ENCODE measurements around the gene FBXW8.

FBXW8 gene

DNA sequence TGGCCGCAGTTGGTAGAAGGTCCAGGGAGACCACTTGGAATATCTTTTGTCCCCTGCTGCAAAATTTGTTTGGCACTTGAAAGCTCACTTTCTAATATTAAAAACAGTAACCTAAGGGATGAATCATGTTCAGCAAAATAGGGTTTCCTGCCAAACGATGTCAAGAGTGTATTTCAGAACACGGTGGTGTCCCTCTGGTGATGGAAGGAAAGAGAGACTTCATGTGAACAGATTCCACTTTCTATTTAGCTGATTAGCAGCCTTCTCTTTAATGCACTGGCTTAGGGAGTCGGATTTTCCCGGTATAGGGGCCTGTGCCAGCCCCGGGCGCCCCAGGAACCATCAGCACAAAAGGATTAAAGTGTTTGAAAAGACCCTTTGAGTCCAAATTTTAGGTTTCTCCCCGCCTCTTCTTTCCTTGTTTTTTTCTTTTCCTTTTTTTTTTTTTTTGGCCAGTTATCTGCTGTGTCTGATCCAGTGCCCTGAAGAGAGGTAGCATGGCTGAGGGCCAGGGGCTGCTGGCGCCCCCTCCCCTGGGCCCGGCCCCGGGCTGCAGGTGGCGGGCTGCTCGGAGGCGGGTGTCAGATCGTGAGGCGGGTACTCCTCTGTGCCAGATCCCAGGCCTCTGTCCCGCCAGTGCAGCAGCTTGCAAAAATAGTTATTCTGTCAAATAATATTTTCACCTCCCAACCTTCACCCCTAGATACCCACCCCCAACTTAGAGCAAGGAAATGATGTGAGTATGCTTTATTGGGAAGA lies 100.1 kb downstream of the FBXW8 start (continued):
- TF ChIP-seq, protein P1, sequence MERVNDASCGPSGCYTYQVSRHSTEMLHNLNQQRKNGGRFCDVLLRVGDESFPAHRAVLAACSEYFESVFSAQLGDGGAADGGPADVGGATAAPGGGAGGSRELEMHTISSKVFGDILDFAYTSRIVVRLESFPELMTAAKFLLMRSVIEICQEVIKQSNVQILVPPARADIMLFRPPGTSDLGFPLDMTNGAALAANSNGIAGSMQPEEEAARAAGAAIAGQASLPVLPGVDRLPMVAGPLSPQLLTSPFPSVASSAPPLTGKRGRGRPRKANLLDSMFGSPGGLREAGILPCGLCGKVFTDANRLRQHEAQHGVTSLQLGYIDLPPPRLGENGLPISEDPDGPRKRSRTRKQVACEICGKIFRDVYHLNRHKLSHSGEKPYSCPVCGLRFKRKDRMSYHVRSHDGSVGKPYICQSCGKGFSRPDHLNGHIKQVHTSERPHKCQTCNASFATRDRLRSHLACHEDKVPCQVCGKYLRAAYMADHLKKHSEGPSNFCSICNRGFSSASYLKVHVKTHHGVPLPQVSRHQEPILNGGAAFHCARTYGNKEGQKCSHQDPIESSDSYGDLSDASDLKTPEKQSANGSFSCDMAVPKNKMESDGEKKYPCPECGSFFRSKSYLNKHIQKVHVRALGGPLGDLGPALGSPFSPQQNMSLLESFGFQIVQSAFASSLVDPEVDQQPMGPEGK (CRISPR knock-in tag; IDR thresholded peaks at IDR 0.05; ENCODE audit: borderline replicate concordance), result no peak
- TF ChIP-seq ZC3H10 (CRISPR knock-in tag; IDR thresholded peaks at IDR 0.05), result no peak
- TF ChIP-seq PPARA (CRISPR knock-in tag; IDR thresholded peaks at IDR 0.05; ENCODE audit: borderline replicate concordance), result no peak
- no peak for TF ChIP-seq ZFP30 (CRISPR knock-in tag; IDR thresholded peaks at IDR 0.05)
- no peak for TF ChIP-seq ZFP3 (CRISPR knock-in tag; IDR thresholded peaks at IDR 0.05)

- no peak for TF ChIP-seq TOX (CRISPR knock-in tag; IDR thresholded peaks at IDR 0.05; ENCODE audit: borderline replicate concordance)
- TF ChIP-seq ISL1 (CRISPR knock-in tag; IDR thresholded peaks at IDR 0.05), result peak; percentile 22
- ATAC-seq, result no peak
Measured at GRCh38 chr12:117011988-117012805, 101.4 kb downstream of the FBXW8 start.

- no peak for TF ChIP-seq ARNTL (CRISPR knock-in tag; IDR thresholded peaks at IDR 0.05; ENCODE audit: borderline replicate concordance, low read depth)
- ATAC-seq, result no peak
Measured at GRCh38 chr12:117013726-117014125, 103.0 kb downstream of the FBXW8 start.

DNA sequence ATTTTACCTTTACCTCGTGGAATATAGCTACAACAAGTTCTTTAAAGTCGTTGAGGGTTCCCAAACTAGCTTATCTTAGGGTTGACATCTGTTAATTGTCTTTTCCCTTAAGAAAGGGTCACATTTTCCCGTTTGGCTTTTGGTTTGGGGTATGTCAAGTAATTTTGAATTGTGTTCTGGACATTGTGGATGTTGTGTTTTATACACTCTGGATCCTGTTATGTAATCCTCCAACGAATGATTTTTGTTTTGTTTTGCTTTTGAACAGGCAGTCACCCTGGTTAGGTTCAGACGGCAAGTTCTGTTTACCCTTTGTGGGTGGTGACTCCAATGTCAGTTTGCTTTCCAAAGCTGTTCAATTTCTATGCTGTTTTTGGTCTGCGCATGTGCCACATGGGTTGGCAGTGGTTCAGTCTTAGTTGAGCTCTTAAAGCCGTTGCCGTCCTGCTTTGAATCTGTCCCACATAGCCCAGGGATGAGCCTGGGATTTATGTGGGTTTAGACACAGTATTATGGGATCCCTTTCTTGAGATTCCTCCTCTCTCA lies 103.7 kb downstream of the FBXW8 start:
- no peak for TF ChIP-seq PPARA (CRISPR knock-in tag; IDR thresholded peaks at IDR 0.05; ENCODE audit: borderline replicate concordance)
- TF ChIP-seq, protein P1 (CRISPR knock-in tag; IDR thresholded peaks at IDR 0.05; ENCODE audit: borderline replicate concordance), result no peak
- no peak for TF ChIP-seq GLIS3 (CRISPR knock-in tag; IDR thresholded peaks at IDR 0.05)
- no peak for TF ChIP-seq CREB5 (CRISPR knock-in tag; IDR thresholded peaks at IDR 0.05; ENCODE audit: low read depth)
- no peak for TF ChIP-seq ZNF8 (CRISPR knock-in tag; IDR thresholded peaks at IDR 0.05)
- no peak for TF ChIP-seq CSDC2 (CRISPR knock-in tag; IDR thresholded peaks at IDR 0.05)
- TF ChIP-seq ZFP3 (CRISPR knock-in tag; IDR thresholded peaks at IDR 0.05), result no peak
- TF ChIP-seq OSR1 (CRISPR knock-in tag; IDR thresholded peaks at IDR 0.05), result no peak
- TF ChIP-seq TOX (CRISPR knock-in tag; IDR thresholded peaks at IDR 0.05; ENCODE audit: borderline replicate concordance), result no peak
- no peak for ATAC-seq

- ATAC-seq, result no peak
- TF ChIP-seq ZNF565 (CRISPR knock-in tag; conservative IDR thresholded peaks at IDR 0.05; ENCODE audit: low read depth) (no peak), ZFP3 (CRISPR knock-in tag; IDR thresholded peaks at IDR 0.05) (no peak), ZNF70 (CRISPR knock-in tag; IDR thresholded peaks at IDR 0.05) (no peak), RARB (CRISPR knock-in tag; IDR thresholded peaks at IDR 0.05) (no peak), POU6F1 (CRISPR knock-in tag; IDR thresholded peaks at IDR 0.05; ENCODE audit: borderline replicate concordance, low read depth) (no peak)
Measured at GRCh38 chr12:117015811-117016210, 105.1 kb downstream of the FBXW8 start.
